Measurements from ENCODE around the gene KCNH2.

DNA sequence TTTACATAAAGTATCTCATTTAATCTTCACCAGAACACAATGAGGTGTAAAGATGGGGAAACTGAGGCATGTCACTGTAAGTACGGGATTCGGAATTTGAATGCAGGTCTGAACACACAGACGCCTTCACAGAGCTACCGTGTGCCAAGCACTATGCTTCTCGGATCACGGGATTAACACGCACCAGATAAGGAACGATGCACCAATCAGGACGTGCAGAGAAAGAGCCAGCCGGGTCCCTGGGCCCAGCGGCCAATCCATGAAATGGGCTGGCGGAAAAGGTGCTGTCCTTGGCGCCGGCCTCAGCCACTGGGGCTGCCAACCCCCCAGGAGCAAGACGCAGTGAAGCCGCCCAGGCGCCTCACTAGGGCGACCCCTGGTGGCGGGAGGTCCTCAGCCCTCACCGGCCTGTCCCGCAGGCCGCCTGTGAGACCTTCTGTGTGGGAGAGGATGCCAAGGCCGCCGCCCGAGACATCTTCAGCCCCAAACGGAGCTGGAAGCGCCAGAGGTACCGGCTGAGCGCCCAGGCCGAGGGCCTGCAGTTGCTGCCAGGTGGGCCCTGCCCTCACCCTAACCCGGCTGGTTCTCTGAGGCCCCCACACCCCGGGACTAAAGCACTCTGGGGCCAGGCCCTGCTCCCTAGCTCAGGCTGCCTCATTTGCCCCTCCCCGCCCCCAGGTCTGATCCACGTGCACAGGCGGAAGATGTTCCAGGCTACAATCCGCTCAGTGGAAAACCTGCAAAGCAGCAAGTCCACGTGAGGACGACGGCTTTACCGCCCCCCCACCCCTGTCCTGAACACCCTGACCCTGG is 30.6 kb upstream of the KCNH2 start:
- TF ChIP-seq, protein P1, sequence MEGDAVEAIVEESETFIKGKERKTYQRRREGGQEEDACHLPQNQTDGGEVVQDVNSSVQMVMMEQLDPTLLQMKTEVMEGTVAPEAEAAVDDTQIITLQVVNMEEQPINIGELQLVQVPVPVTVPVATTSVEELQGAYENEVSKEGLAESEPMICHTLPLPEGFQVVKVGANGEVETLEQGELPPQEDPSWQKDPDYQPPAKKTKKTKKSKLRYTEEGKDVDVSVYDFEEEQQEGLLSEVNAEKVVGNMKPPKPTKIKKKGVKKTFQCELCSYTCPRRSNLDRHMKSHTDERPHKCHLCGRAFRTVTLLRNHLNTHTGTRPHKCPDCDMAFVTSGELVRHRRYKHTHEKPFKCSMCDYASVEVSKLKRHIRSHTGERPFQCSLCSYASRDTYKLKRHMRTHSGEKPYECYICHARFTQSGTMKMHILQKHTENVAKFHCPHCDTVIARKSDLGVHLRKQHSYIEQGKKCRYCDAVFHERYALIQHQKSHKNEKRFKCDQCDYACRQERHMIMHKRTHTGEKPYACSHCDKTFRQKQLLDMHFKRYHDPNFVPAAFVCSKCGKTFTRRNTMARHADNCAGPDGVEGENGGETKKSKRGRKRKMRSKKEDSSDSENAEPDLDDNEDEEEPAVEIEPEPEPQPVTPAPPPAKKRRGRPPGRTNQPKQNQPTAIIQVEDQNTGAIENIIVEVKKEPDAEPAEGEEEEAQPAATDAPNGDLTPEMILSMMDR (IDR thresholded peaks at IDR 0.05), result peak; percentile 47 to 79 (median 65)
- no peak for TF ChIP-seq POLR2A (IDR thresholded peaks at IDR 0.05)
